ENCODE data around the gene DPM3. TPM values are rescaled to one million over a fixed set of nuclear protein-coding genes. Genes with fewer than 3 reads are reported as not detected.

The DPM3 gene
- total and polyA plus RNA-seq, 2 donors (not counting 1 experiment from before 2014, with no cell fraction given), result 39.9 to 97.3 TPM

GRCh38 chr1:155103325-155103724, 37.0 kb downstream of the DPM3 start:
- no peak overlapping the region for H3K9ac ChIP-seq (ENCODE audit: low read length)
- H3K9me3 ChIP-seq (ENCODE audit: control extremely low read depth in 1 of 3, control insufficient read depth in 2 of 3, insufficient read depth in 1 of 3, low read length in 2 of 3), result no peaks in the 10 kb centered on the region
- Mint-ChIP-seq H3K4me3 (no peak overlapping the region), H3K4me1 (no peaks in the 10 kb centered on the region), H3K27ac (no peak overlapping the region), H3K9me3 (ENCODE audit: insufficient read depth) (no peaks in the 10 kb centered on the region), H3K27me3 (no peaks in the 10 kb centered on the region)
- CTCF ChIA-PET, result interaction anchor here (2.0 kb wide), 1 partner anchor 12 kb away, joined by 10 read pairs; no protein-coding TSS in a partner anchor
- no peak for DNase-seq
- H3K4me1 ChIP-seq (ENCODE audit: control insufficient read depth in 2 of 2, insufficient read depth in 2 of 2, low read length in 2 of 2), result no peaks in the 10 kb centered on the region
- no peak overlapping the region for H3K4me2 ChIP-seq (replicated peaks; ENCODE audit: low read depth, low read length, poor library complexity, severe bottlenecking)
- H3K4me3 ChIP-seq (ENCODE audit: control extremely low read depth in 1 of 5, extremely low read depth in 1 of 5, insufficient read depth in 1 of 5, low read depth in 2 of 5, low read length in 4 of 5), result no peak overlapping the region
- TF ChIP-seq CTCF (IDR thresholded peaks at IDR 0.05) (no peak), EZH2 (IDR thresholded peaks at IDR 0.05; ENCODE audit: borderline replicate concordance, insufficient read depth, low read depth, low read length, poor library complexity, severe bottlenecking) (no peak)
- no peaks in the 10 kb centered on the region for H3K79me2 ChIP-seq (ENCODE audit: control insufficient read depth, insufficient read depth, low read length)
- H2AFZ ChIP-seq (ENCODE audit: insufficient read depth, low read depth, low read length, poor library complexity, severe bottlenecking), result no peak overlapping the region
- POLR2A ChIA-PET, result no interaction called here
- H4K20me1 ChIP-seq (ENCODE audit: control insufficient read depth, insufficient read depth, low read length, poor library complexity, severe bottlenecking), result no peaks in the 10 kb centered on the region
- no peaks in the 10 kb centered on the region for H3K27me3 ChIP-seq (replicated peaks in 1 of 4; ENCODE audit: control extremely low read depth in 1 of 4, control insufficient read depth in 3 of 4, insufficient read depth in 4 of 4, low read length in 3 of 4)
- H3K36me3 ChIP-seq (replicated peaks in 1 of 2; ENCODE audit: control extremely low read depth in 1 of 2, control insufficient read depth in 1 of 2, extremely low read depth in 1 of 2, insufficient read depth in 2 of 2, low read length in 1 of 2), result no peaks in the 10 kb centered on the region
- 0% methylated on average over 1 of the region's 9 CpGs for WGBS (ENCODE audit: insufficient coverage)
- no peak overlapping the region for H3K27ac ChIP-seq (ENCODE audit: low read length in 2 of 2)
- intact Hi-C loops (cut with micrococcal nuclease), result no loop called here
- ATAC-seq (ENCODE audit: low read depth), result no peak

- ATAC-seq (ENCODE audit: low read depth) (no peak), DNase-seq (no peak)
- ChIA-PET CTCF (interaction anchor here (1.4 to 3.0 kb wide), 2 partner anchors 68 to 73 kb away, joined by 5 to 11 read pairs; partner anchors contain the start of gene KRTCAP2), POLR2A (no interaction called here)
- Histone ChIP-seq H3K36me3 (replicated peaks in 1 of 2; ENCODE audit: control extremely low read depth in 1 of 2, control insufficient read depth in 1 of 2, extremely low read depth in 1 of 2, insufficient read depth in 2 of 2, low read length in 1 of 2) (no peaks in the 10 kb centered on the region), H3K9ac (ENCODE audit: low read length) (no peak overlapping the region), H3K4me1 (ENCODE audit: control insufficient read depth in 2 of 2, insufficient read depth in 2 of 2, low read length in 2 of 2) (peaks cover 1 to 2% of the 10 kb centered on the region in 2 donors), H4K20me1 (ENCODE audit: control insufficient read depth, insufficient read depth, low read length, poor library complexity, severe bottlenecking) (no peaks in the 10 kb centered on the region), H2AFZ (ENCODE audit: insufficient read depth, low read depth, low read length, poor library complexity, severe bottlenecking) (no peak overlapping the region), H3K4me3 (ENCODE audit: control extremely low read depth in 1 of 5, extremely low read depth in 1 of 5, insufficient read depth in 1 of 5, low read depth in 2 of 5, low read length in 4 of 5) (no peak overlapping the region), H3K79me2 (ENCODE audit: control insufficient read depth, insufficient read depth, low read length) (no peaks in the 10 kb centered on the region), H3K27ac (ENCODE audit: low read length in 2 of 2) (no peak overlapping the region), H3K4me2 (replicated peaks; ENCODE audit: low read depth, low read length, poor library complexity, severe bottlenecking) (no peak overlapping the region), H3K9me3 (ENCODE audit: control extremely low read depth in 1 of 3, control insufficient read depth in 2 of 3, insufficient read depth in 1 of 3, low read length in 2 of 3) (peaks cover 0 to 3% (median 0%) of the 10 kb centered on the region in 3 donors), H3K27me3 (replicated peaks in 1 of 4; ENCODE audit: control extremely low read depth in 1 of 4, control insufficient read depth in 3 of 4, insufficient read depth in 4 of 4, low read length in 3 of 4) (peaks cover 0 to 5% (median 3%) of the 10 kb centered on the region in 4 experiments)
- intact Hi-C loops (cut with micrococcal nuclease), result no loop called here
- TF ChIP-seq EZH2 (IDR thresholded peaks at IDR 0.05; ENCODE audit: borderline replicate concordance, insufficient read depth, low read depth, low read length, poor library complexity, severe bottlenecking) (no peak), CTCF (IDR thresholded peaks at IDR 0.05) (no peak)
- Mint-ChIP-seq H3K4me3 (no peak overlapping the region), H3K27ac (no peak overlapping the region), H3K9me3 (ENCODE audit: insufficient read depth) (no peaks in the 10 kb centered on the region), H3K27me3 (peaks cover 12% of the 10 kb centered on the region), H3K4me1 (no peaks in the 10 kb centered on the region)
- WGBS (ENCODE audit: insufficient coverage), result 74% methylated on average over 4 of the region's 7 CpGs
Observed at GRCh38 chr1:155099331-155099730, 41.0 kb downstream of the DPM3 start.

Measured in B cell (primary cell).